Astrocyte (in vitro differentiated cells and primary cell): ENCODE data around the gene ITLN2. TPM values are rescaled to one million over a fixed set of nuclear protein-coding genes. Genes with fewer than 3 reads are reported as not detected.

Source experiments
- DNase-seq: peaks from one replicate; pipeline ENCODE4 v3.0.0-alpha.2; 2010; ENCODE audit warnings: low read depth
- FAIRE-seq: peaks from 2 replicates; lab custom pipeline; 2011; peaks lifted over from hg19 to GRCh38; lab: Jason Lieb, UNC
- H2AFZ ChIP-seq: 2 replicates; pipeline ENCODE4 v1.6.0; 2012; ENCODE audit warnings: low read depth, low read length, inconsistent platforms
- H3K27ac ChIP-seq: 2 replicates; pipeline ENCODE4 v1.5.1; 2011; ENCODE audit warnings: low read depth, low read length, inconsistent platforms
- H3K27me3 ChIP-seq: 2 replicates; pipeline ENCODE4 v1.6.0; 2011; ENCODE audit warnings: low read length, inconsistent platforms; ENCODE audit not compliant: insufficient read depth
- H3K36me3 ChIP-seq: 2 replicates; pipeline ENCODE4 v1.5.1; 2011; ENCODE audit warnings: low read length, inconsistent platforms; ENCODE audit not compliant: insufficient read depth
- H3K4me1 ChIP-seq: 2 replicates; pipeline ENCODE4 v1.5.1; 2011; ENCODE audit warnings: low read length, inconsistent platforms; ENCODE audit not compliant: insufficient read depth
- H3K4me2 ChIP-seq: 2 replicates; pipeline ENCODE4 v1.6.0; 2012; ENCODE audit warnings: low read length, inconsistent platforms
- H3K4me3 ChIP-seq: 2 replicates; pipeline ENCODE4 v1.5.1; 2011; ENCODE audit warnings: low read depth, mild to moderate bottlenecking, low read length, inconsistent platforms; ENCODE audit not compliant: insufficient read depth
- H3K79me2 ChIP-seq: 2 replicates; pipeline ENCODE4 v1.6.0; 2012; ENCODE audit warnings: mild to moderate bottlenecking, low read length, inconsistent platforms; ENCODE audit not compliant: insufficient read depth
- H3K9ac ChIP-seq: 2 replicates; pipeline ENCODE4 v1.6.0; 2012; ENCODE audit warnings: mild to moderate bottlenecking, low read length, inconsistent platforms
- H3K9me3 ChIP-seq: 2 replicates; pipeline ENCODE4 v1.5.1; 2012; ENCODE audit warnings: low read depth, mild to moderate bottlenecking, low read length, inconsistent platforms; ENCODE audit not compliant: insufficient read depth
- H4K20me1 ChIP-seq: 2 replicates; pipeline ENCODE4 v1.6.0; 2012; ENCODE audit warnings: low read length, inconsistent platforms; ENCODE audit not compliant: insufficient read depth
- H3K27ac Mint-ChIP-seq: one replicate; pipeline ENCODE4 v1.8.0; 2021; ENCODE audit warnings: mild to moderate bottlenecking, mixed read lengths; ENCODE audit not compliant: unreplicated experiment
- H3K27me3 Mint-ChIP-seq: one replicate; pipeline ENCODE4 v1.8.0; 2021; ENCODE audit warnings: low read depth, mixed read lengths; ENCODE audit not compliant: unreplicated experiment
- H3K36me3 Mint-ChIP-seq: one replicate; pipeline ENCODE4 v1.8.0; 2021; ENCODE audit warnings: low read depth, mixed read lengths; ENCODE audit not compliant: unreplicated experiment
- H3K4me1 Mint-ChIP-seq: one replicate; pipeline ENCODE4 v1.8.0; 2021; ENCODE audit warnings: low read depth, mixed read lengths; ENCODE audit not compliant: unreplicated experiment
- H3K4me3 Mint-ChIP-seq: one replicate; pipeline ENCODE4 v1.8.0; 2021; ENCODE audit warnings: mild to moderate bottlenecking, moderate library complexity, mixed read lengths; ENCODE audit not compliant: unreplicated experiment
- H3K9me3 Mint-ChIP-seq: one replicate; pipeline ENCODE4 v1.8.0; 2021; ENCODE audit warnings: mild to moderate bottlenecking, mixed read lengths; ENCODE audit not compliant: unreplicated experiment
- EZH2 ChIP-seq: IDR thresholded peaks from 2 replicates; pipeline ENCODE4 v1.6.1; 2012; ENCODE audit warnings: mild to moderate bottlenecking, low read length, inconsistent platforms; ENCODE audit not compliant: insufficient read depth
- total RNA-seq: library from RNA; stranded (reverse); gene quantifications from 2 replicates; pipeline ENCODE4 v1.2.1, GENCODE V29; 2021
- TF ChIP-seq, protein P1 (sequence below): IDR thresholded peaks from 2 replicates; pipeline ENCODE4 v1.5.1; 2011; ENCODE audit warnings: low read depth, mild to moderate bottlenecking, inconsistent platforms, low read length, moderate library complexity; ENCODE audit not compliant: insufficient read depth

Gene ITLN2
- total RNA-seq, 1 donor from 2014 or later = not detected

DNA sequence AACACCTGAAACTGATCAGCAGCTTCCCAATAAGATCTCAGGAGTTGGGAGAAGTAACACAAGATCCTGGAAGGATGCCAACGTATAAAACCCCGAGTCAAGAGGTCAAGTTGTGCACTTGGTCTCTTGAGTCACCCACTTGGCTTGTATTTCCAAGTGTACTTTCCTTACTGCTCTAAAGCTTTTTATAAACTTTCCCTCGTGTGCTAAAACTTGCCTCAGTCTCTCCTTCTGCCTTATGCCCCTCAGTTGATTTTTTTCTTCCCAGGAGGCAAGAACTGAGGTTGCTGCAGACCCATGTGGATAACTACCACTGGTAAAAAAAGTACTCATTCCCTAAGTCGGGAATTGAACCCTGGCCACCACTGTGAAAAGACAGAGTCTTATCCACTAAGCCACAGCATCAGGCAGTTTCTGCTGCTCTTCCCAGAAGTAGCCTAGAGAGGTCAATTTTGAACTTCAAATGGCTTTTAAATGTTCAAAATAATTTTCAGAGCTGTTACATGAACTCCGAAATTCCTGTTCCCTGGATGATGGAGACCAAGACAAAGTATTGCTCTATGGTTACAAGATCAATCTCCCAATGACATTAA lies 28.9 kb downstream of the ITLN2 start:
- TF ChIP-seq, protein P1, sequence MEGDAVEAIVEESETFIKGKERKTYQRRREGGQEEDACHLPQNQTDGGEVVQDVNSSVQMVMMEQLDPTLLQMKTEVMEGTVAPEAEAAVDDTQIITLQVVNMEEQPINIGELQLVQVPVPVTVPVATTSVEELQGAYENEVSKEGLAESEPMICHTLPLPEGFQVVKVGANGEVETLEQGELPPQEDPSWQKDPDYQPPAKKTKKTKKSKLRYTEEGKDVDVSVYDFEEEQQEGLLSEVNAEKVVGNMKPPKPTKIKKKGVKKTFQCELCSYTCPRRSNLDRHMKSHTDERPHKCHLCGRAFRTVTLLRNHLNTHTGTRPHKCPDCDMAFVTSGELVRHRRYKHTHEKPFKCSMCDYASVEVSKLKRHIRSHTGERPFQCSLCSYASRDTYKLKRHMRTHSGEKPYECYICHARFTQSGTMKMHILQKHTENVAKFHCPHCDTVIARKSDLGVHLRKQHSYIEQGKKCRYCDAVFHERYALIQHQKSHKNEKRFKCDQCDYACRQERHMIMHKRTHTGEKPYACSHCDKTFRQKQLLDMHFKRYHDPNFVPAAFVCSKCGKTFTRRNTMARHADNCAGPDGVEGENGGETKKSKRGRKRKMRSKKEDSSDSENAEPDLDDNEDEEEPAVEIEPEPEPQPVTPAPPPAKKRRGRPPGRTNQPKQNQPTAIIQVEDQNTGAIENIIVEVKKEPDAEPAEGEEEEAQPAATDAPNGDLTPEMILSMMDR = no peak
- TF ChIP-seq EZH2 = no peak
- H3K27ac Mint-ChIP-seq = no peak overlapping the region
- no peak overlapping the region for H3K4me2 ChIP-seq
- H3K9ac ChIP-seq = no peak overlapping the region
- H3K36me3 ChIP-seq = no peaks in the 10 kb centered on the region
- H3K27me3 ChIP-seq = no peaks in the 10 kb centered on the region
- no peak for DNase-seq
- FAIRE-seq = no peak
- H4K20me1 ChIP-seq = no peaks in the 10 kb centered on the region
- H3K4me1 Mint-ChIP-seq = no peaks in the 10 kb centered on the region
- H3K27ac ChIP-seq = no peak overlapping the region
- H3K4me3 ChIP-seq = no peak overlapping the region
- H3K9me3 ChIP-seq = no peaks in the 10 kb centered on the region
- no peaks in the 10 kb centered on the region for H3K4me1 ChIP-seq
- H2AFZ ChIP-seq = no peak overlapping the region
- peaks cover 5% of the 10 kb centered on the region for H3K27me3 Mint-ChIP-seq
- H3K9me3 Mint-ChIP-seq = peaks cover 29% of the 10 kb centered on the region
- H3K4me3 Mint-ChIP-seq = no peak overlapping the region
- H3K79me2 ChIP-seq = no peaks in the 10 kb centered on the region
- H3K36me3 Mint-ChIP-seq = no peaks in the 10 kb centered on the region

DNA sequence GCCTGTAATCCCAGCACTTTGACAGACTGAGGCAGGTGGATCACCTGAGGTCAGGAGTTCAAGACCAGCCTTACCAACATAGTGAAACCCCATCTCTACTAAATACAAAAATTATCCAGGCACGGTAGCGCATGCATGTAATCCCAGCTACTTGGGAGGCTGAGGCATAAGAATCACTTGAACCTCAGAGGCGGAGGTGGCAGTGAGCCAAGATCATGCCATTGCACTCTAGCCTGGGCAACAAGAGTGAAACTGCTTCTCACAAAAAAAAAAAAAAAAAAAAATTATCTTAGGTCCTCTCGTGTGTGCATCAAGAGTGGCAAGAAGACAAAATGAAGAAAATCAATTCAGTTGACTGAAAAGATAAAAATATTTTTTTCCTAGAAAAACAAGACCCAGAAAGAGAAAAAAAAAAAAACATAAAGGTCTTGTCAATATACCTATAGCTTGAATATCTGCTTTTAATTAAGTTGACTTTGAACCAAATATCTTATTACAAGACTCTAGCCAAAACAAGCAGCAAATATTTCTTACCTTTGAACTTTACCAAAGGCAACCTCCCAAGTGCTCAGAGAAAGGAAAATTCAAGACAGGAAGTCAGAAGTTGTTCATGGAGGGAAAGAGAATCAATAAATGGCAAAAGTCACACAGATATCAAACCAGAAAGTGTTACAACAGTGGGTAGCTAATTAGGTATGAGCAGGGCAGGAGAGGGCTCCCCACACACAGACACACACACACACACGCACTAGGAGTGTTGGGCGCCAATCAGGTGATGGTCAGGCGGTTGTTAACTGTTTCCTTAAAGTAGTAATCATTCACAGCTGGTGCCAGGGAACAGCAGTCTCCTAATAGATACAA lies 29.6 kb downstream of the ITLN2 start:
- no peak overlapping the region for H3K4me3 ChIP-seq
- peaks cover 31% of the 10 kb centered on the region for H3K9me3 Mint-ChIP-seq
- FAIRE-seq = no peak

More for the DNA sequence above, 29.6 kb downstream of the ITLN2 start:
- no peak overlapping the region for H3K4me2 ChIP-seq
- H3K4me1 ChIP-seq = no peaks in the 10 kb centered on the region
- no peak overlapping the region for H3K27ac ChIP-seq
- H3K27me3 ChIP-seq = no peaks in the 10 kb centered on the region
- peaks cover 5% of the 10 kb centered on the region for H3K27me3 Mint-ChIP-seq
- no peaks in the 10 kb centered on the region for H3K79me2 ChIP-seq
- H4K20me1 ChIP-seq = no peaks in the 10 kb centered on the region
- no peaks in the 10 kb centered on the region for H3K36me3 ChIP-seq
- H3K4me1 Mint-ChIP-seq = no peaks in the 10 kb centered on the region
- no peak overlapping the region for H3K4me3 Mint-ChIP-seq
- H2AFZ ChIP-seq = no peak overlapping the region
- no peak overlapping the region for H3K27ac Mint-ChIP-seq
- no peaks in the 10 kb centered on the region for H3K36me3 Mint-ChIP-seq
- TF ChIP-seq, protein P1 = no peak
- TF ChIP-seq EZH2 = no peak
- DNase-seq = no peak
- H3K9me3 ChIP-seq = no peaks in the 10 kb centered on the region
- no peak overlapping the region for H3K9ac ChIP-seq
